PC-9 (cell line): Measurements from ENCODE around the gene CDH24.

Source experiments
- EZH2 ChIP-seq: fragments of 200-600 bp; sonication (generic); IDR thresholded peaks from 2 replicates; pipeline ENCODE4 v1.8.0; 2017; ENCODE audit warnings: antibody characterized with exemption, low read depth
- TF ChIP-seq, protein P1 (sequence below): fragments of 200-600 bp; sonication (generic); conservative IDR thresholded peaks from 2 replicates; pipeline ENCODE4 v1.6.1; 2017; ENCODE audit warnings: mixed run types, antibody characterized with exemption, mild to moderate bottlenecking, moderate library complexity

DNA sequence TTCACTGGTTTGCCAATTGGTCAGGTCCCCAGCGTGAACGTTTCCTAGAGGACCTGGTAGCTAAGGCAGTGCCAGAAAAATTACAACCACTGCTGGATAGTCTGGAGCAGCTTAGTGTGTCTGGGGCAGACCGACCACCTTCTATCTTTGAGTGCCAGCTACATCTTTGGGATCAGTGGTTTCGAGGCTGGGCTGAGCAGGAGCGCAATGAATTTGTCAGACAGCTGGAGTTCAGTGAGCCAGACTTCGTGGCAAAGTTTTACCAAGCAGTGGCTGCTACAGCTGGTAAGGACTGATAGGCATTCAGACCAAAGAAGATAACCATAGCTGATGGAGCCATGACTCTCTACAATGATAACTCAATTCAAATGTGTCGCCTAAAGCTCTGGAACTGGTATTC lies 40.5 kb upstream of the CDH24 start:
- TF ChIP-seq, protein P1, sequence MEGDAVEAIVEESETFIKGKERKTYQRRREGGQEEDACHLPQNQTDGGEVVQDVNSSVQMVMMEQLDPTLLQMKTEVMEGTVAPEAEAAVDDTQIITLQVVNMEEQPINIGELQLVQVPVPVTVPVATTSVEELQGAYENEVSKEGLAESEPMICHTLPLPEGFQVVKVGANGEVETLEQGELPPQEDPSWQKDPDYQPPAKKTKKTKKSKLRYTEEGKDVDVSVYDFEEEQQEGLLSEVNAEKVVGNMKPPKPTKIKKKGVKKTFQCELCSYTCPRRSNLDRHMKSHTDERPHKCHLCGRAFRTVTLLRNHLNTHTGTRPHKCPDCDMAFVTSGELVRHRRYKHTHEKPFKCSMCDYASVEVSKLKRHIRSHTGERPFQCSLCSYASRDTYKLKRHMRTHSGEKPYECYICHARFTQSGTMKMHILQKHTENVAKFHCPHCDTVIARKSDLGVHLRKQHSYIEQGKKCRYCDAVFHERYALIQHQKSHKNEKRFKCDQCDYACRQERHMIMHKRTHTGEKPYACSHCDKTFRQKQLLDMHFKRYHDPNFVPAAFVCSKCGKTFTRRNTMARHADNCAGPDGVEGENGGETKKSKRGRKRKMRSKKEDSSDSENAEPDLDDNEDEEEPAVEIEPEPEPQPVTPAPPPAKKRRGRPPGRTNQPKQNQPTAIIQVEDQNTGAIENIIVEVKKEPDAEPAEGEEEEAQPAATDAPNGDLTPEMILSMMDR, result no peak
- TF ChIP-seq EZH2, result no peak
